Measurements from ENCODE around the gene ITGB1BP1. TPM values are rescaled to one million over a fixed set of nuclear protein-coding genes. Genes with fewer than 3 reads are reported as not detected.
A peak's percentile ranks its signal among the peaks of the same experiment; 100 is the strongest.

ITGB1BP1 gene
- total and polyA plus RNA-seq, 10 of the 15 experiments (the other 5 are each of a cell fraction or from before 2014, with no cell fraction given) = 50.2 to 273 (median 97.2) TPM

DNA sequence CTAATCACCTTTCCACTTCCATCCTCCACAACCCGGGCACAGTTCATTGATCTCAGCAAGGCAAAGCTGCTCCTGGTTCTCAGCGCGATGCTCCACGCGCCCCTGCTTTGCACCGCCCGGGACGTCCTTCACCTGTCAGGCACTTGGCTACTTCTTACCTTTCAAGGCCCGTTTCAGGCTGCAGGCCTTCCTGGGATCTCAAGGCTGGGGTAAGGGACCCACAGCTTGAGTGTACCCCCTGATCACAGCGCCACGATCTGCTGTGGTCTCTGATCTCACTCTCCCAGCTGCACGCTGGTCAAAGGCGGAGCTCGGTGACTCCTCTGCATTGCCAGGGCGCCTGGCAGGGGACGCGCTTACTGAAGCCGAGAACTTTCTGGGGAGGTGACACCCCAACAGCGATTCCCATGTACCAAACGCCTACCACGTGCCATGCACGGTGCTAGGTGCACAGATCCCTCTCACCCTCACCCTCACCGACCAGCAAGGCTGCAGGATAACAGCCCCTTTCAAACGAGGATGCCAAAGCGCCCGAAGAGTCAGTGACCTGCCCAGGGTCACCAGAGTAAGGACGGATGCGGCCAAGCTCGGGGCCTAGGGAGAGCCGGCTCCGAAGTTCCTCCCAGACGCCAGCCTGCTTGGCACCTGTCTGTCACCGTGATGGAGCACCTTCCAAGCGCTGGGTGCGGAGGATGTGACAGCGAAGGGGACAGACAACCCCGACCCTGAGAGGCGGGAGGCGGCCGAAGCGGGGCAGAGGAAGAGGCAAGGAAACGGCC, 818 bp downstream of the ITGB1BP1 start (continued):
- TF ChIP-seq, protein P1, sequence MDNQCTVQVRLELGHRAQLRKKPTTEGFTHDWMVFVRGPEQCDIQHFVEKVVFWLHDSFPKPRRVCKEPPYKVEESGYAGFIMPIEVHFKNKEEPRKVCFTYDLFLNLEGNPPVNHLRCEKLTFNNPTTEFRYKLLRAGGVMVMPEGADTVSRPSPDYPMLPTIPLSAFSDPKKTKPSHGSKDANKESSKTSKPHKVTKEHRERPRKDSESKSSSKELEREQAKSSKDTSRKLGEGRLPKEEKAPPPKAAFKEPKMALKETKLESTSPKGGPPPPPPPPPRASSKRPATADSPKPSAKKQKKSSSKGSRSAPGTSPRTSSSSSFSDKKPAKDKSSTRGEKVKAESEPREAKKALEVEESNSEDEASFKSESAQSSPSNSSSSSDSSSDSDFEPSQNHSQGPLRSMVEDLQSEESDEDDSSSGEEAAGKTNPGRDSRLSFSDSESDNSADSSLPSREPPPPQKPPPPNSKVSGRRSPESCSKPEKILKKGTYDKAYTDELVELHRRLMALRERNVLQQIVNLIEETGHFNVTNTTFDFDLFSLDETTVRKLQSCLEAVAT (IDR thresholded peaks at IDR 0.05) = peak; percentile 54; the same call in 1 of the 2 replicates
- TF ChIP-seq, protein P2, sequence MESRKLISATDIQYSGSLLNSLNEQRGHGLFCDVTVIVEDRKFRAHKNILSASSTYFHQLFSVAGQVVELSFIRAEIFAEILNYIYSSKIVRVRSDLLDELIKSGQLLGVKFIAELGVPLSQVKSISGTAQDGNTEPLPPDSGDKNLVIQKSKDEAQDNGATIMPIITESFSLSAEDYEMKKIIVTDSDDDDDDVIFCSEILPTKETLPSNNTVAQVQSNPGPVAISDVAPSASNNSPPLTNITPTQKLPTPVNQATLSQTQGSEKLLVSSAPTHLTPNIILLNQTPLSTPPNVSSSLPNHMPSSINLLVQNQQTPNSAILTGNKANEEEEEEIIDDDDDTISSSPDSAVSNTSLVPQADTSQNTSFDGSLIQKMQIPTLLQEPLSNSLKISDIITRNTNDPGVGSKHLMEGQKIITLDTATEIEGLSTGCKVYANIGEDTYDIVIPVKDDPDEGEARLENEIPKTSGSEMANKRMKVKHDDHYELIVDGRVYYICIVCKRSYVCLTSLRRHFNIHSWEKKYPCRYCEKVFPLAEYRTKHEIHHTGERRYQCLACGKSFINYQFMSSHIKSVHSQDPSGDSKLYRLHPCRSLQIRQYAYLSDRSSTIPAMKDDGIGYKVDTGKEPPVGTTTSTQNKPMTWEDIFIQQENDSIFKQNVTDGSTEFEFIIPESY (IDR thresholded peaks at IDR 0.05) = 0 out of 2 replicates have a peak, but pooled peaks have one; percentile 41
- TF ChIP-seq SREBF2 (IDR thresholded peaks at IDR 0.05; ENCODE audit: low read length) (no peak), CBFB (IDR thresholded peaks at IDR 0.05; ENCODE audit: low read depth) (no peak), STAT3 (IDR thresholded peaks at IDR 0.05; ENCODE audit: low read depth, low read length) (no peak), POLR2A (IDR thresholded peaks at IDR 0.05; ENCODE audit: low read depth, low read length) (peak; percentile 10; the same call in 1 of the 2 replicates), MEF2A (IDR thresholded peaks at IDR 0.05; ENCODE audit: insufficient read depth, low read depth, low read length) (no peak), MYB (IDR thresholded peaks at IDR 0.05; ENCODE audit: borderline replicate concordance, low read depth, low read length) (no peak), PML (IDR thresholded peaks at IDR 0.05; ENCODE audit: low read length) (no peak), MXI1 (IDR thresholded peaks at IDR 0.05; ENCODE audit: low read depth, low read length) (peak; percentile 17; the same call in 1 of the 2 replicates), SPI1 (IDR thresholded peaks at IDR 0.05; ENCODE audit: borderline replicate concordance, insufficient read depth, low read depth, low read length) (no peak), NR2C1 (IDR thresholded peaks at IDR 0.05) (no peak), SUPT20H (IDR thresholded peaks at IDR 0.05; ENCODE audit: borderline replicate concordance, control insufficient read depth, low read depth, low read length) (no peak), ESRRA (IDR thresholded peaks at IDR 0.05; ENCODE audit: low read length) (no peak), PAX5 (IDR thresholded peaks at IDR 0.05; ENCODE audit: borderline replicate concordance, low read depth, low read length) (no peak)
- TF ChIP-seq, protein P3, sequence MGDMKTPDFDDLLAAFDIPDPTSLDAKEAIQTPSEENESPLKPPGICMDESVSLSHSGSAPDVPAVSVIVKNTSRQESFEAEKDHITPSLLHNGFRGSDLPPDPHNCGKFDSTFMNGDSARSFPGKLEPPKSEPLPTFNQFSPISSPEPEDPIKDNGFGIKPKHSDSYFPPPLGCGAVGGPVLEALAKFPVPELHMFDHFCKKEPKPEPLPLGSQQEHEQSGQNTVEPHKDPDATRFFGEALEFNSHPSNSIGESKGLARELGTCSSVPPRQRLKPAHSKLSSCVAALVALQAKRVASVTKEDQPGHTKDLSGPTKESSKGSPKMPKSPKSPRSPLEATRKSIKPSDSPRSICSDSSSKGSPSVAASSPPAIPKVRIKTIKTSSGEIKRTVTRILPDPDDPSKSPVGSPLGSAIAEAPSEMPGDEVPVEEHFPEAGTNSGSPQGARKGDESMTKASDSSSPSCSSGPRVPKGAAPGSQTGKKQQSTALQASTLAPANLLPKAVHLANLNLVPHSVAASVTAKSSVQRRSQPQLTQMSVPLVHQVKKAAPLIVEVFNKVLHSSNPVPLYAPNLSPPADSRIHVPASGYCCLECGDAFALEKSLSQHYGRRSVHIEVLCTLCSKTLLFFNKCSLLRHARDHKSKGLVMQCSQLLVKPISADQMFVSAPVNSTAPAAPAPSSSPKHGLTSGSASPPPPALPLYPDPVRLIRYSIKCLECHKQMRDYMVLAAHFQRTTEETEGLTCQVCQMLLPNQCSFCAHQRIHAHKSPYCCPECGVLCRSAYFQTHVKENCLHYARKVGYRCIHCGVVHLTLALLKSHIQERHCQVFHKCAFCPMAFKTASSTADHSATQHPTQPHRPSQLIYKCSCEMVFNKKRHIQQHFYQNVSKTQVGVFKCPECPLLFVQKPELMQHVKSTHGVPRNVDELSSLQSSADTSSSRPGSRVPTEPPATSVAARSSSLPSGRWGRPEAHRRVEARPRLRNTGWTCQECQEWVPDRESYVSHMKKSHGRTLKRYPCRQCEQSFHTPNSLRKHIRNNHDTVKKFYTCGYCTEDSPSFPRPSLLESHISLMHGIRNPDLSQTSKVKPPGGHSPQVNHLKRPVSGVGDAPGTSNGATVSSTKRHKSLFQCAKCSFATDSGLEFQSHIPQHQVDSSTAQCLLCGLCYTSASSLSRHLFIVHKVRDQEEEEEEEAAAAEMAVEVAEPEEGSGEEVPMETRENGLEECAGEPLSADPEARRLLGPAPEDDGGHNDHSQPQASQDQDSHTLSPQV (IDR thresholded peaks at IDR 0.05) = no peak
- TF ChIP-seq, protein P4, sequence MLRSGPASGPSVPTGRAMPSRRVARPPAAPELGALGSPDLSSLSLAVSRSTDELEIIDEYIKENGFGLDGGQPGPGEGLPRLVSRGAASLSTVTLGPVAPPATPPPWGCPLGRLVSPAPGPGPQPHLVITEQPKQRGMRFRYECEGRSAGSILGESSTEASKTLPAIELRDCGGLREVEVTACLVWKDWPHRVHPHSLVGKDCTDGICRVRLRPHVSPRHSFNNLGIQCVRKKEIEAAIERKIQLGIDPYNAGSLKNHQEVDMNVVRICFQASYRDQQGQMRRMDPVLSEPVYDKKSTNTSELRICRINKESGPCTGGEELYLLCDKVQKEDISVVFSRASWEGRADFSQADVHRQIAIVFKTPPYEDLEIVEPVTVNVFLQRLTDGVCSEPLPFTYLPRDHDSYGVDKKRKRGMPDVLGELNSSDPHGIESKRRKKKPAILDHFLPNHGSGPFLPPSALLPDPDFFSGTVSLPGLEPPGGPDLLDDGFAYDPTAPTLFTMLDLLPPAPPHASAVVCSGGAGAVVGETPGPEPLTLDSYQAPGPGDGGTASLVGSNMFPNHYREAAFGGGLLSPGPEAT (IDR thresholded peaks at IDR 0.05; ENCODE audit: low read depth) = no peak

All from GM12878 (cell line).